ENCODE results near the gene GP1BB. TPM values are rescaled to one million over a fixed set of nuclear protein-coding genes. Genes with fewer than 3 reads are reported as not detected.
A peak's percentile ranks its signal among the peaks of the same experiment; 100 is the strongest.

The GP1BB gene
- total and polyA plus RNA-seq, 11 donors: 1.4 to 52.2 (median 10.7) TPM; not detected in 3

- TF ChIP-seq POLR2A (IDR thresholded peaks at IDR 0.05) (no peak), CTCF (IDR thresholded peaks at IDR 0.05) (peak; percentile 13 to 50 (median 34))
- 3 to 5% (median 4%) methylated on average over 48 to 76 of the region's 76 CpGs for WGBS, 4 donors
- ATAC-seq (peak in 2 of 4 donors; percentile 44 to 48), DNase-seq (peak in 1 of 5 donors; percentile 59)
- H3K9me3 ChIP-seq: no peaks in the 10 kb centered on the region
- intact Hi-C loops (cut with DNase I): no loop called here
- no peak overlapping the region for H3K27ac ChIP-seq
- H3K4me3 ChIP-seq: peak overlapping the region in 9 of 12 donors; percentile 0 to 50 (median 20)
- H3K27me3 ChIP-seq: peaks cover 57 to 83% (median 70%) of the 10 kb centered on the region in 9 donors
- H3K36me3 ChIP-seq: no peaks in the 10 kb centered on the region
- peaks cover 0 to 53% (median 18%) of the 10 kb centered on the region in 12 donors for H3K4me1 ChIP-seq
Observed at GRCh38 chr22:19756288-19757128, 33.2 kb downstream of the GP1BB start.

- intact Hi-C loops (cut with DNase I): no loop called here
- H3K27me3 ChIP-seq: peaks cover 57 to 90% (median 79%) of the 10 kb centered on the region in 9 donors
- H3K27ac ChIP-seq: no peak overlapping the region
- no peak for ATAC-seq
- no peaks in the 10 kb centered on the region for H3K36me3 ChIP-seq
- no peak for TF ChIP-seq POLR2A (IDR thresholded peaks at IDR 0.05)
- TF ChIP-seq CTCF (IDR thresholded peaks at IDR 0.05): no peak
- peaks cover 0 to 54% (median 18%) of the 10 kb centered on the region in 12 donors for H3K4me1 ChIP-seq
- 34 to 44% (median 39%) methylated on average over 13 to 16 of the region's 16 CpGs for WGBS, 4 donors
- no peaks in the 10 kb centered on the region for H3K9me3 ChIP-seq
- no peak for DNase-seq
- H3K4me3 ChIP-seq: peak overlapping the region in 9 of 12 donors; percentile 0 to 50 (median 20)
Observed at GRCh38 chr22:19757140-19757984, 34.0 kb downstream of the GP1BB start.

GRCh38 chr22:19757985-19758895 lies 34.9 kb downstream of the GP1BB start:
- Histone ChIP-seq H3K4me1 (peaks cover 0 to 54% (median 18%) of the 10 kb centered on the region in 12 donors), H3K27ac (no peak overlapping the region), H3K36me3 (no peaks in the 10 kb centered on the region), H3K4me3 (no peak overlapping the region), H3K27me3 (peaks cover 63 to 94% (median 87%) of the 10 kb centered on the region in 9 donors), H3K9me3 (no peaks in the 10 kb centered on the region)
- ATAC-seq: no peak
- intact Hi-C loops (cut with DNase I): no loop called here
- TF ChIP-seq CTCF (IDR thresholded peaks at IDR 0.05): no peak
- TF ChIP-seq POLR2A (IDR thresholded peaks at IDR 0.05): no peak
- DNase-seq: no peak
- WGBS, 4 donors: 22 to 42% (median 32%) methylated on average over 26 to 43 of the region's 43 CpGs
